Hematopoietic multipotent progenitor cell treated with erythropoietin and hydrocortisone succinate and interleukin-3 and kit ligand, for 8 days (in vitro differentiated cells): ENCODE results near the gene HELLS.
"Not testable (repeated sequence)": the region's sequence is repeated elsewhere in the genome, so short reads cannot be mapped to it uniquely, and the experiment has no call there.

ENCODE experiments used
- DNase-seq: peaks from one replicate; pipeline ENCODE4 v3.0.0-alpha.2; 2015

HELLS gene

GRCh38 chr10:94545391-94546048, at the start of gene HELLS:
TSS of gene HELLS (plus strand) at chr10:94545788. CDS start at chr10:94545922, 134 bp downstream.
- DNase-seq, result peak; percentile 84

DNA sequence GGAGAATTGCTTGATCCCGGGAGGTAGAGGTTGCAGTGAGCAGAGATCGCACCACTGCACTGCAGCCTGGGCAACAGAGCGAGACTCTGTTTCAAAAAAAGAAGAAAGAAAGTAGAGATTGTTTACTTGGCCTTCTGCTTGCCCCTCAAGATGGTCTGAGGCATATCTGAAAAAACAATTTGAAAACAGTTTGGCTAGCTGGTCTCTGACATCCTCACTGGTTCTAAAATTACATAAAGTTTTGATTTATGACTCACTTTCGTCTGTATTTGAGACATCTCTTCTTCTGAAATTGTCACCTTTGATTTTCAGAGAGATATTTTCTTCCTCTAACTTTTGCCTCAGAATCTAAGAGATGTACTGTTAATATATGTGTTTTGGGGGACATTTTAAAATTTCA, 49.6 kb upstream of the HELLS start:
- no peak for DNase-seq

GRCh38 chr10:94496646-94497045, 48.9 kb upstream of the HELLS start:
- no peak for DNase-seq

DNA sequence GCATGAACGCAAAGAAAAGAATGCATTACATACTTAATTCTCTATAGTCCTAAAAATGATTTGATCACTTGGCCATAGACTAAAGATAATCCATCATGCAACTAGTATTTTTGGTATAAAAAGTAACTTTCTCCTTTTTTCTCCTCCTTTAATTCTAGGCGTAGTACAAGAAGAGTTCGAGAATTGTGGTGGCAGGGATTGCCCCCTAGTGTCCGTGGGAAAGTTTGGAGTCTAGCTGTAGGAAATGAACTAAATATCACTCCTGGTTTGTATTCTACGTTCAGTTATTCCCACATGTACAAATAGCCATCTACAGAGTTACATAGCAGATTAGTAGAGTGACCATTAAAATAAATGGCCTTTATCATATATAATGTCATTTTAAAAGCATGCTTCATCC, 45.5 kb upstream of the HELLS start:
- DNase-seq, result peak; percentile 12

DNA sequence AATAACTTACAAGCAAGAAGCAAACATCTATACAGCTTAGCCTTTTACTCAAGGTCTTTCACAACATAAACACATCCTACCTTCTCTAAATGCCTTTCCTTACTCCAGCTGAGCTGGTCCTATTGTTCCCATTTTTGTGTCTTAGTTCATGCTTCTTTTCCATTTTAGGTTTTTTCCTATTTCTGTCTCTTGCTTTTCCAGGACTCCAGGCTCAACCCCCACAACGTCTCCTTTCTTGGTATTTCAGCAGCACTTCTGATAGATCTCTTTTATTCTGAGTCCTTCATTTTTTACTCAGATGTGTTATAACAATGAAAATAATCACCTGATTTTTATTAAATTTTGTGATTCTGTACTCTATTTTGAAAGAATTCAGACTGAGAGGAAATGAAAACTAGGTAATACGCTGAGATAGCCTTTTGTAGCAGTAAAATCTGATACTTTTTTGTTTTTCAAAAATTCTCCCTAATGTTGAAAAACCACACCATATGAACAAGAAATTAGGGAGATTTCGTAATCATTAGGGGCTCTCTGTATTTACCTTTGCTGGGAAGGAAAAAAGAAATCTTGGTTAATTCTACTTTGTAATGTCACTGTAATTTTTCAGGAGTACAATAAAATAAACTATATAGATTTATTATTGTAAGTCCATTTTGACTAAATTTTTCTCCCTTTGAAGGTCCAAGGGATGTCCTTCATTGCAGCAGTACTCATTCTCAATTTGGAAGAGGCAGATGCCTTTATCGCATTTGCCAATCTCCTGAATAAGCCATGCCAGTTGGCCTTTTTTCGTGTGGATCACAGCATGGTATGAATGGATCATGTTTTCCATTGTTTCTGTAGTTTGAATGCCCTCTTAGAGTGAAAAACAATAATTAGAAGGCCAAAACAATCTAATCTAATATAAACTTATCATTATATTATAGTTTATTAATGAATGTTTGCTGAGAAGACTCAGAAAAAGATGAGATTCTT, 24.0 kb upstream of the HELLS start:
- no peak for DNase-seq

DNA sequence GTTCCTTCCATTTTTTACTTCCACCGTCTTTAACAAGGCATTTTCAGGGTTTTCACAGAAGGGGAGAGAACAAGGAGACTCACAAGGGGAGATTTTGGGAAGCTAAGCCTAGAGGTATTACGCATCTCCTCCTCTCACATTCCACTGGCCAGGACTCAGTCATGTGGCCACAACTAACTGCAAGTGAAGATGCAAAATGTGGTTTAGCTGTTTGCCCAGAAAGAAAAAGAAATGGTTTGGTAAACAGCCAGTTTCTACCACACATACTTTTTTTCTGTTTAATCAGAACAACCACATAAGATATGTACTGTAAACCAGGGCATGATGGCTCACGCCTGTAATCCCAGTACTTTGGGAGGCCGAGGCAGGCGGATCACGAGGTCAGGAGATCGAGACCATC, 21.4 kb upstream of the HELLS start:
- DNase-seq, result no peak

- DNase-seq, result no peak
Observed at GRCh38 chr10:94524711-94525110, 20.9 kb upstream of the HELLS start.

GRCh38 chr10:94531550-94531949, 14.0 kb upstream of the HELLS start:
- not testable (repeated sequence) for DNase-seq

- DNase-seq, result no peak
Observed at GRCh38 chr10:94533027-94533426, 12.6 kb upstream of the HELLS start.

- DNase-seq, result not testable (repeated sequence)
Observed at GRCh38 chr10:94542282-94542681, 3.3 kb upstream of the HELLS start.

DNA sequence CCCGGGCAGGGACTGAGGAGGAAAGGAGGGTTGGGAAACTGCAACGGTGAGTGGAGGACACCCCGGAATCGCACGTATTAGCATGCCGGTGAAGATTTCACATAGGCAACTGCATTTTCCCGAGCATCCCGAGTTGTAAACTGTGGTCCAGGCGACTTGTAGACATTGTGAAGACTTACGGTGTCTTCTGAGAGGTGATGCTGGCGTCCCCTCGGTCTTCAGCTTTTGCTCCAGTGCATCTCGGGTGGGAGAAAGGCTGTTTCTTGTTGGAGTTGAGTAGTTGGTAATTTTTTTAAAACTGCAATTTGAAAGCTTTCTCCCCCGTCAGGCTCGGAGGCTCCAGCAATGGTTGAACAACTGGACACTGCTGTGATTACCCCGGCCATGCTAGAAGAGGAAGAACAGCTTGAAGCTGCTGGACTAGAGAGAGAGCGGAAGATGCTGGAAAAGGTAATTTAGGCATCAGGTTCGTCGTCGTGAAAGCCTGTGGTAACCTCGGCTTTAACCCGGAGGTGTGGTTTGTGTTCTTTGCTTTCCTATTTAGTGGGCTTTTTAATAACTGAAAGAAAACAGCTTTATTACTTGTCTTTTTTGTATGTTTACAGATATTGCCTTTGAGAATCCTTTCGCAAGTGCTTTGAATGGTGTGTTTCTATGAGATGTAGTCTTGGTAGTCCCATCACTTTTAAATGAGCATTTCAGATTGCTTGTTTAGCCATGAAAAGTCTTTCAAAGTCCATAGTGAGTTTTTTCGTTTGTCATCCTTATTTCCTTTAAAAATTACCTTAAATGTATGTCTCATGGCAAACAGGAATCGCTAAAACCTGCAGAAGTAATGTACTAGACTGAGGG, 687 bp downstream of the HELLS start:
- peak; percentile 40 for DNase-seq

- DNase-seq, result no peak
Observed at GRCh38 chr10:94546901-94547185, 1.3 kb downstream of the HELLS start.

DNA sequence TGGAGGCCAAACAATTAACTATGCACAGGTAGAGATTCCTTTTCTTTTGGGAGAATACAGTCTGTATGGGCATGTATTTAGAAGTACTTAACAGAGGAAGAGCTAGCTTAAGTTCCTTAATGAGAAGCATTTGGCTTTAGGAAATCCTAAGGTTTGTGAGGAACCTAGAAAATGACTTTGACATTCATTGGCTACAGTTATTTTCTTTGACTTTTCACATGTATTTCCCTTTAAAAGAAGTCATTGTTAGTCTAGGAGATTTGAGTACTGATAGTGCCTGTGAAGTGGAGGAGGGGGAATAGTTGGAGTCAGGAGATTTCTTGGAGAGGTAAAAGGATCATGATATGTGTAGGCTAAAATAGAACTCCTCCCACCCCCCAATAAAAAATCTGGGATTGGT, 3.6 kb downstream of the HELLS start:
- DNase-seq, result no peak

- not testable (repeated sequence) for DNase-seq
Observed at GRCh38 chr10:94567714-94568307, 22.2 kb downstream of the HELLS start.

- DNase-seq, result no peak
Observed at GRCh38 chr10:94571081-94571480, 25.5 kb downstream of the HELLS start.

DNA sequence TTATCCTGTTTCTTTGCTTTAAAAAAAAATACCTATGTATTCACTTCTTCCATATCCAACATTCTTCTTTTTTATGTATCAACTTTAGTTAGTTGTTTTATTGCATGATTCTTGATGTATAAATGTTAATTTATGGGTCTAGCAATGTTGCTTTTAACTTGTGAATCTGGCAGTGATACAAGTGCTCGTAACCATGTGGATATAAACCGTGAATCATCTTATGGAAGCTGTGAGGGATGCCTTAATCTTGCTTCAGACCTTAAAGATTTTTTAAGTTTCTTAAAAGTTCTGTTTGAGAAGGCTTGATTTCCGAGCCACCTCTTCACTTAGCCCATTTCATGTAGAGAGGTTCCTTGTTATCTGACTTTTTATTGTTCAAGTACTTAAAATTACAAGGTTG, 25.9 kb downstream of the HELLS start:
- no peak for DNase-seq

- no peak for DNase-seq
Observed at GRCh38 chr10:94578790-94579189, 33.2 kb downstream of the HELLS start.

GRCh38 chr10:94583124-94583523, 37.5 kb downstream of the HELLS start:
- peak; percentile 61 for DNase-seq

- no peak for DNase-seq
Observed at GRCh38 chr10:94591461-94592205, 46.0 kb downstream of the HELLS start.

- DNase-seq, result no peak
Observed at GRCh38 chr10:94602729-94603515, 57.3 kb downstream of the HELLS start.

- no peak for DNase-seq
Observed at GRCh38 chr10:94607111-94607510, 61.5 kb downstream of the HELLS start.
